ENCODE data around the gene SDF2.

- TF ChIP-seq CTCF (IDR thresholded peaks at IDR 0.05) (no peak), POLR2A (IDR thresholded peaks at IDR 0.05) (no peak)
Observed at GRCh38 chr17:28667870-28668269, 6.2 kb upstream of the SDF2 start.
